ENCODE results near the gene MYL10.

MYL10 gene

GRCh38 chr7:101596898-101597297, 32.2 kb downstream of the MYL10 start:
- no peak for DNase-seq (ENCODE audit: low read depth in 2 of 2)

- no peak for DNase-seq (ENCODE audit: low read depth in 2 of 2)
Observed at GRCh38 chr7:101595766-101596537, 33.1 kb downstream of the MYL10 start.

- no peak for DNase-seq (ENCODE audit: low read depth in 2 of 2)
Observed at GRCh38 chr7:101595246-101595645, 33.9 kb downstream of the MYL10 start.

- DNase-seq (ENCODE audit: low read depth in 2 of 2), result no peak
Observed at GRCh38 chr7:101594790-101595189, 34.3 kb downstream of the MYL10 start.

GRCh38 chr7:101593556-101593955, 35.5 kb downstream of the MYL10 start:
- DNase-seq (ENCODE audit: low read depth in 2 of 2), result no peak

- no peak for DNase-seq (ENCODE audit: low read depth in 2 of 2)
Observed at GRCh38 chr7:101591504-101591903, 37.6 kb downstream of the MYL10 start.

- DNase-seq (ENCODE audit: low read depth in 2 of 2), result no peak
Observed at GRCh38 chr7:101590663-101591435, 38.2 kb downstream of the MYL10 start.

- no peak for DNase-seq (ENCODE audit: low read depth in 2 of 2)
Observed at GRCh38 chr7:101589976-101590662, 39.0 kb downstream of the MYL10 start.

- DNase-seq (ENCODE audit: low read depth in 2 of 2), result no peak
Observed at GRCh38 chr7:101589052-101589451, 40.0 kb downstream of the MYL10 start.

- no peak for DNase-seq (ENCODE audit: low read depth in 2 of 2)
Observed at GRCh38 chr7:101588131-101588935, 40.8 kb downstream of the MYL10 start.

GRCh38 chr7:101586906-101587677, 42.0 kb downstream of the MYL10 start:
- no peak for DNase-seq (ENCODE audit: low read depth in 2 of 2)

- DNase-seq (ENCODE audit: low read depth in 2 of 2), result no peak
Observed at GRCh38 chr7:101586078-101586905, 42.8 kb downstream of the MYL10 start.

GRCh38 chr7:101582971-101583370, 46.1 kb downstream of the MYL10 start:
- DNase-seq (ENCODE audit: low read depth in 2 of 2), result no peak

- DNase-seq (ENCODE audit: low read depth in 2 of 2), result no peak
Observed at GRCh38 chr7:101581891-101582290, 47.2 kb downstream of the MYL10 start.

- no peak for DNase-seq (ENCODE audit: low read depth in 2 of 2)
Observed at GRCh38 chr7:101580596-101580995, 48.5 kb downstream of the MYL10 start.

GRCh38 chr7:101578552-101578951, 50.5 kb downstream of the MYL10 start:
- DNase-seq (ENCODE audit: low read depth in 2 of 2), result no peak

GRCh38 chr7:101576998-101577397, 52.1 kb downstream of the MYL10 start:
- DNase-seq (ENCODE audit: low read depth in 2 of 2), result no peak

GRCh38 chr7:101575721-101576120, 53.4 kb downstream of the MYL10 start:
- no peak for DNase-seq (ENCODE audit: low read depth in 2 of 2)

GRCh38 chr7:101575168-101575567, 53.9 kb downstream of the MYL10 start:
- no peak for DNase-seq (ENCODE audit: low read depth in 2 of 2)

GRCh38 chr7:101572156-101572555, 56.9 kb downstream of the MYL10 start:
- no peak for DNase-seq (ENCODE audit: low read depth in 2 of 2)

Data from stimulated activated CD4-positive, alpha-beta T cell treated with anti-CD3 and anti-CD28 coated beads, Interleukin-1b, Interleukin-23, amount 100 ng/mL, for 4 hours (primary cell).